ELR (cell line): ENCODE results near the gene KLHL10.

Source experiments
- DNase-seq: peaks from one replicate; pipeline ENCODE4 v3.0.0-alpha.2; 2015; ENCODE audit warnings: low read depth

Gene KLHL10

DNA sequence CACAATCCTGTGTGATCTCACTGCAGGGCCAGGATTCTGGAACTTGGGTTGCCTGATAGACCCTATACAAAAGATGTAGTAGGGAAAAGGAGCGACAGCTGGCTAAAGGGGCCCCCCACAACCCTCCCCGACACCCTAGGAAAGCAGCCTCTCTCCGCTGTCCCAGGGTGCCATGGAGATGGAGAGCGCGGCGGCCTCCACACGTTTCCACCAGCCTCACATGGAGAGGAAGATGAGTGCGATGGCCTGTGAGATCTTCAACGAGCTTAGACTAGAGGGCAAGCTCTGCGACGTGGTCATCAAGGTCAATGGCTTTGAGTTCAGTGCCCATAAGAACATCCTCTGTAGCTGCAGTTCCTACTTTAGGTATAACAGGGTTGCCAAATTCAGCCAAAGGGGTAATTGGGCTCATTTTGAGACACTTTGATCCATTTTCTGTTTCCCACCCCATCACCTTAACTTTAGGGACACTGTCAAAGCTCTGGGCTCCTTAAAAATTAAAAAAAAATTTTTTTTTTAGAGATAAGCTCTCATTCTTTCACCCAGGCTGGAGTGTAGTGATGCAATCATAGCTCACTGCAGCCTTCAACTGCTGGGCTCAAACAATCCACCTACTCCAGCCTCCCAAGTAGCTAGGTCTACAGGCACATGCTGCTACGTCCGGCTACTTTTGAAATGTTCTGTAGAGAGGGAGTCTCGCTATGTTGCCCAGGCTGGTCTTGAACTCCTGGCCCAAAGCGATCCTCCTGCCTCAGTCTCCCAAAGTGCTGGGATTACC is at the start of gene KLHL10:
Gene KLHL10 (plus strand): TSS at position 65 of the 778 bp plus-strand sequence. CDS start 108 bp downstream, at position 173.
- no peak for DNase-seq

DNA sequence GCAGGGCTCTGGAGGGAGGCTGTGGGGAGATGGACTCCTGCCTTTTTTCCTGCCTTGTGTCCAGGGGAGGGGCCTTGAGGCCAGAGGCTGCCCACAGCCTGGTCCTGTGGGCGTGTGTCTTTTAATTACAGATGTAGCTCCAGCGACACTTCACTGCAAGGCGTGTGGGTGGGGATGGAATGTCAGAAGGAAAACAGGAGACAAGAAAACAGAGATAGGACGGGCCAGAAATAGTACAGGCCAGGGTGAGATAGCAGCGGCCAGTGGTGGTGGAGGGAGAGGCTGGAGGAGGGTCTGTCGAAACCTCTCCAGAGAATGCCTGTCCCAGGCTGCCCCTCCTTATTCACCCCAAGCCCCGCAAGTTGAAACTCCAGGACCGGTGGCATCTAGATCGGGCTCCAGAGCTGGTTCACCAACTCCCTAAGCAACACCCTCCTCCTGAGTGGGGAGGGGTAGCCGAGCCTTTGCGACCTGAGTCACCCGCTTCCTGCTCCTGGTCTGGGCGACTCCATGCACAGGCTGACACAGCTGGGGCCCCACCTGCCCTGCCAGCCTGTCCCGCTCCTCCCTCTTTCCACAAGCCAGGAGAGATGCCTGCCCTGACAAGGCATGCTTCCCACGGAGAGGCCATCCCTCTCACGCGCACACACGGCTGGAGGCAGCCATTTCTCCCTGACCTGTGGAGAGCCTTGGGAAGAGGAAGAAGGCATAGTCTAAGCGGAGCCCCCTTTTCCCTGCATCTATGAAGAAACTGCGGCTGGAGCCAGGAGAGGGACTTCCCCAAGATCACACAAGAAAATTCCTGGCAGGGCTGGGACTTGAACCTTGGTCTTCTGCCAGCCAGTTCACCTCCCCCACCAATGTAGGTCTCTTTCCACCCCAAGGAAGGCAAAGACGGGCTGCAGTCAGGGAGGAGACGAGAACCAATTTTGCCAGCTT is 44.5 kb upstream of the KLHL10 start:
- peak; percentile 61 for DNase-seq

- DNase-seq = no peak
These were observed 43.7 kb upstream of the KLHL10 start for GRCh38 chr17:41793784-41794539.

- DNase-seq = no peak
These were observed 43.1 kb upstream of the KLHL10 start for GRCh38 chr17:41794540-41794975.

DNA sequence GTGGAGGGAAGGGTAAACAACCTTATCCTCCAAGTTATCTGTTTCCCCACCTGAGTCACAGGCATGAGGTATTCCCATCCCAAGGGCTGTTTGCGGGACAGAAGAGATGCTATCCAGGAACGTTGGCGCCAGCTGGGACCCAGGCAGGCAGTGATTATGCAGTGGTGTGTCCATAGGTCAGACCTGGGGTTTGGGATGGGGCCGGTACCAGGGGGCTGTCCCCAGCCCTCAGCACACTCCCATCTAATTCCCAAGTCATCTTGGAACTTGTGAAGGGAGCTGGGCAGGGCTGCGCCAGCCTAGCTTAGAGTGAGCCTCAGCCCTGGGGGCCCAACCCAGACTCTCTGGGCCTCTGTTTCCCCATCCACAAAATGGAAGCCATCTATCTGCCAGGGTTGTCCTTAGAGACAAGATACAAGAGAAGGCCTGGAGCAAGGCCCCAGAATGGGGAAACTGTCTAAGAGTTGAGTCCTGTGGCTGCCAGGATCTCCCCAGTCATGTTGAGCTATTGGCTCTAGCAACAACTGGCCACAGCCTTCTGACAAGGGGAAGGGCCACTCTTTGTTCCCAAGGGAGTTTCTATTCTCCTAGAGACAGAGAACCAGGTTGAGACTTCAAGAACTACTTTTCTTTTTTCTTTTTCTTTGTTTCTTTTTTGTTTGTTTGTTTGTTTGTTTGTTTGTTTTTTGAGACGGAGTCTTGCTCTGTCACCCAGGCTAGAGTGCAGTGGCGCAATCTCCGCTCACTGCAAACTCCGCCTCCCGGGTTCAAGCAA is 41.3 kb upstream of the KLHL10 start:
- DNase-seq = no peak

- DNase-seq = no peak
These were observed 40.2 kb upstream of the KLHL10 start for GRCh38 chr17:41797377-41797776.

- no peak for DNase-seq
These were observed 38.3 kb upstream of the KLHL10 start for GRCh38 chr17:41799366-41799765.

DNA sequence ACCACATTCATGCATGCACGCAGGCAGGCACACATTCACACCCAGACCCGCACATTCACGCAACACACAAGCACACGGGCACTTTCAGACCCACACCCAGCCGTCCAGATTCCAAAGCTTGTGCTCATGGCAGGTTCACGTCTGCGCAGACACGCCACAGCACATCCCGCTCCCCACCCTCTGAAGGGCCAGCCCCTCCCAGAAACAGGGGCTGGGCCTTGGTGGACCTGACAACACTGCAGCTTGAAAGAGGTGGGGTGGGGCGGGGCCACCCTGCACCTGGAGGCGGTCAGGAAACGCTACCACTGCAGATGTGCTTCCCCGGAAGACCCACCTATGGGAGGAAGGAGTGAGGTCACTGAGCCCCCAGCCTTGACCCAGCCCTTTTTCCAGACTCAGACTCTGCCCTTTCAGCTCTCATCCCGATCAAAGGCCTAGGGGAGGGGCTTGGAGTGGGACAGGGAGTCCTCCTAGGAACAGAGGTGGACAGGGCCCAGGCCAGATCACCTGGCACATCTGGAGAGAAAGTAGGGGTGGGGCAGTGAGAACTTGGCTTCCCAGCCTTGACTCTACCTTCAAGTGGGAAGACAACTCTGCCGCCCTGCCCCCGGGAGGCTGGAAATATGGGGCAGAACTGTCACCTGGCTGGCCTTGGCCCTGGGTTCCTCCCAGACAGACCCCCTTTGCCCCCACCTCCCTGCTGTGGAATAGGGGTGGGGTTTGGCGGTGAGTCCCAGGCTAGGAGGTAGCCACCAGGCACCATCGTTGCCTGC is 36.8 kb upstream of the KLHL10 start:
- DNase-seq = no peak

GRCh38 chr17:41801374-41802271 is 36.0 kb upstream of the KLHL10 start:
- DNase-seq = peak; percentile 81

GRCh38 chr17:41803049-41804020 is 34.3 kb upstream of the KLHL10 start:
- no peak for DNase-seq

DNA sequence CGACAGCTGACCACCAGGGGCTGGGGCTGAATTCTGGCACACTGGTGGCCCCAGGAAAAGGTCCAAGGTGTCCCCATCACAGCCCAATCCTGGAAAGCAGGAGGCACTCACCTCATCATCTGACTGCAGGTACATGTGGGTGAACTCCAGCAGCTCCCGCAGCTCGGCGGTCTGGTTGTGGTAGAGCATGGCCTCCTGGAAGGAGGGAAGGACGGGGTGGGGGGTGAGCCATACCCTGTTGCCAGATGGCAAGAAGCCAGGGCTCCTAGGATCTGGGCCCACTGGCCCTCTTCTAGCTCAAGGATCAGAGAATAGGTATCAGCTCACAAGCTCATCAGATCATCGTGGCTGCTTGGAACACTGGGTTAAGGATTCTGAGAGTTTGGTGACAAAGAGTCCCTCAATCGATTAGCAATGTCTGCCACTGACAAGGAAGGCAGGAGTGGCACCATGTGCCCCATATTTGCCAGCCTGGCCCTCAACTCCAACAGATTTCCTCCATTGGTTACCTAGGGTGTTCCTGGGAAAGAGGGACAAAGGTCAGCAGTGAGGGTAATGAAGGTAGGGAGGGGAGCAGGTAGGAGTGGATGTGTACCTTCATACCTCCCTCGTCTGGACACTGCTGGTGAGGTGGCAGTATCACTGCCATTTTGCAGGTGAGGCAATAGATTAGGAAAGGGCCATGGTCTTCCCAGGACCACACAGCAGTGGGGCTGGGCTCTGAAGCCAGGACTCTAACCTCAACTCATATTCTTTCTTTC is 30.8 kb upstream of the KLHL10 start:
- no peak for DNase-seq

DNA sequence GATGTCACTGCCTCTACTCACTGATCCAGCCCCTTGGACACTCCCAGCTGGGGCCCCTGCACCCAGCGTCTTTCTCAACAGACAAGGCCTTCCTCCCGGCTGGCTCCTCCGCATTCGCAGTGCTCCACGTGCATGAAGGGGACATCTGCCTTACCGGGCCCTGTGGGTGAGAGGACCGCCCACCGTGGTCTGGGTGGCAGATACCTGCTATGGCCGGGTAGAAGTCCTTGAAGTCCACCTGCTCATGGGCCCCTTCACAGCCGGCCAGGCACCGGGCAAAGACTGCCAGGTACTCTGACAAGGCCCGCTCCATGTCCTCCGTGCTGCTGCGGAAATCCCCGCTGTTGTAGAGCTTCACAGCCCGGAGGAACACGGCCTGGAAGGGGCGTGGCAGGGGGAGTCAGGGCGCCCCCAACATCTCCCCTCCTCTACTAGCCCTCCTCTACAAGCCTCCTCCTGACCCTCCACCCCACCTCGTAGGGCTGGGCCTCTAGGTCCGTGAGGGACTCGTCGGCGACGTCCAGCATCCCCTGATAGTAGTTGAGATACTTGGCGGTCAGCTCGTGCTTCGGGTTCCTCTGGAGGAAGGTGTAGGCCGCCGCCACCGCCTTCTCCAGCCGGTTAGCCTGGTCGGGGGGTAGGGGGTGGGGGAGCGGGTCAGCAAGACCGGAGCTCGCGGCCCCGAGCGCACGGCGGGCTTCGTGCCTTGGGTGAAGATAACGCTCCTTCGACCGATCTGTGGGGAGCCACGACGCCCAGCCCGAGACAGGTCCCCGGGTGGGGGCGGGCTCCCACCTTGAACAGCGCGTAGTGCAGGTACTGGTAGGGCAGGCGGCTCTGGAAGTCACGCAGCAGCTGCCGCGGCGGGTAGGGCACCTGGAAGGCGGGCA is 26.7 kb upstream of the KLHL10 start:
- peak; percentile 30 for DNase-seq

GRCh38 chr17:41811549-41812380 is 25.9 kb upstream of the KLHL10 start, which contains the start of gene P3H4:
P3H4 (minus strand) TSS chr17:41811949; CDS start chr17:41811915, 34 bp downstream.
- peak; percentile 81 for DNase-seq

GRCh38 chr17:41812381-41813151 is 25.1 kb upstream of the KLHL10 start, which contains the start of gene FKBP10:
FKBP10 (plus strand) TSS chr17:41813004; CDS start chr17:41813035, 31 bp downstream.
- peak; percentile 89 for DNase-seq
